IgD-negative memory B cell (primary cell): ENCODE results near the gene ARHGAP22. TPM values are rescaled to one million over a fixed set of nuclear protein-coding genes. Genes with fewer than 3 reads are reported as not detected.
A peak's percentile ranks its signal among the peaks of the same experiment; 100 is the strongest.

Source experiments
- H3K27ac Mint-ChIP-seq, 3 donors: one replicate each; pipeline ENCODE4 v1.8.0; 2020 to 2022; ENCODE audit warnings: mild to moderate bottlenecking in 3 of 3, mixed read lengths in 3 of 3, moderate library complexity in 1 of 3
- H3K27me3 Mint-ChIP-seq: one replicate; pipeline ENCODE4 v1.8.0; 2021; ENCODE audit warnings: mixed read lengths
- H3K36me3 Mint-ChIP-seq: one replicate; pipeline ENCODE4 v1.8.0; 2020; ENCODE audit warnings: mild to moderate bottlenecking, mixed read lengths
- H3K4me1 Mint-ChIP-seq, 3 donors: one replicate each; pipeline ENCODE4 v1.8.0; 2020 to 2022; ENCODE audit warnings: mixed read lengths in 3 of 3, mild to moderate bottlenecking in 1 of 3
- H3K4me3 Mint-ChIP-seq, 4 donors: one replicate each; pipeline ENCODE4 v1.8.0; 2020 to 2022; ENCODE audit warnings: mild to moderate bottlenecking in 4 of 4, mixed read lengths in 4 of 4, moderate library complexity in 3 of 4
- H3K9me3 Mint-ChIP-seq, 3 donors: one replicate each; pipeline ENCODE4 v1.8.0; 2020 to 2021; ENCODE audit warnings: mixed read lengths in 3 of 3, mild to moderate bottlenecking in 1 of 3
- polyA plus RNA-seq: library from polyadenylated mRNA; unstranded; fragments of 300-500 nt; fragmentation: Illumina TruSeq; gene quantifications from one replicate; pipeline ENCODE4 v1.2.3, GENCODE V29; 2021

ARHGAP22 gene
- polyA plus RNA-seq, 1 donor from 2014 or later, result 0.64 TPM

GRCh38 chr10:48411510-48411909, 193.4 kb downstream of the ARHGAP22 start:
- Mint-ChIP-seq H3K4me3 (no peak overlapping the region), H3K9me3 (peaks cover 0 to 4% (median 2%) of the 10 kb centered on the region in 3 donors), H3K4me1 (no peaks in the 10 kb centered on the region), H3K27me3 (no peaks in the 10 kb centered on the region), H3K36me3 (peaks cover 28% of the 10 kb centered on the region), H3K27ac (no peak overlapping the region)

GRCh38 chr10:48410503-48410902, 194.4 kb downstream of the ARHGAP22 start:
- Mint-ChIP-seq H3K4me1 (no peaks in the 10 kb centered on the region), H3K27ac (no peak overlapping the region), H3K4me3 (no peak overlapping the region), H3K9me3 (peaks cover 0 to 4% (median 2%) of the 10 kb centered on the region in 3 donors), H3K27me3 (no peaks in the 10 kb centered on the region), H3K36me3 (peaks cover 32% of the 10 kb centered on the region)

DNA sequence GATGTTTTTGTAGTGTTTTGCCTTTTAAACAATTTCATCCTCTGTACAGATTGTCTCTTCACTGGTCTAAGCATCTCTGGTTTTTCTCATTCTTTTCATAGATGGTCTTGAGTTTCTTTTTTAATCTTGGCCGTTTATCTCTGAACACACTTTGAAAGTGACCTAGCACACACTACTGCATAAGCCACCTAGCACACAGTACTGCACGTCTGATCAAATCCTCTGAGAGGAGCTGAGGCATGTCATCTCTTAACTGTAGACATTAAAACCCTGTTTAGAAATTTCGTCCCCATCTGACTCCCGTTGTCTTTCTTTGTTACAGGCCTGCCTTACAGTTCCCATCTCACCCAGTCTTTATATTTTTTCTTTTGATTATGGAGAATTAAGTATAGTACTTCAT, 198.2 kb downstream of the ARHGAP22 start:
- Mint-ChIP-seq H3K4me1 (no peaks in the 10 kb centered on the region), H3K27me3 (no peaks in the 10 kb centered on the region), H3K9me3 (peaks cover 0 to 2% (median 0%) of the 10 kb centered on the region in 3 donors), H3K27ac (no peak overlapping the region), H3K4me3 (no peak overlapping the region), H3K36me3 (peaks cover 19% of the 10 kb centered on the region)

GRCh38 chr10:48406204-48406603, 198.7 kb downstream of the ARHGAP22 start:
- no peak overlapping the region for H3K4me3 Mint-ChIP-seq
- H3K27me3 Mint-ChIP-seq, result no peaks in the 10 kb centered on the region
- no peak overlapping the region for H3K27ac Mint-ChIP-seq
- peaks cover 0 to 2% (median 0%) of the 10 kb centered on the region in 3 donors for H3K9me3 Mint-ChIP-seq
- no peaks in the 10 kb centered on the region for H3K4me1 Mint-ChIP-seq
- peaks cover 15% of the 10 kb centered on the region for H3K36me3 Mint-ChIP-seq

DNA sequence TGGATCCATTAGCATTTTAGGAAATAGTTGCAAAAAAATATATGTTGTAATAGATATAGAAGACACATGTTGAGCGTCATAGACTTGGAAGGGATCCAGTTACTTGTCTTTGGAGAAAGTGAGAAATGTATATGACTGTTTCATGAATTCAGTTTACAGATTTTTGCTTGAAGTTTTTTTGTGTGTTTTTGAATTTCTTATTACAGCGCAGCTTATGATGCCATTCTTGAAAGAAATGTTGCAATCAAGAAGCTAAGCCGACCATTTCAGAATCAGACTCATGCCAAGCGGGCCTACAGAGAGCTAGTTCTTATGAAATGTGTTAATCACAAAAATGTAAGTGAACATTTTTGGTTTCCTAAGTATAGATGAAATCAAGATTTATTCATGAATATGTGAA, 200.2 kb downstream of the ARHGAP22 start:
- no peaks in the 10 kb centered on the region for H3K27me3 Mint-ChIP-seq
- no peak overlapping the region for H3K27ac Mint-ChIP-seq
- peaks cover 4% of the 10 kb centered on the region for H3K36me3 Mint-ChIP-seq
- no peaks in the 10 kb centered on the region for H3K9me3 Mint-ChIP-seq
- no peak overlapping the region for H3K4me3 Mint-ChIP-seq
- H3K4me1 Mint-ChIP-seq, result peaks cover 0 to 10% (median 0%) of the 10 kb centered on the region in 3 donors

DNA sequence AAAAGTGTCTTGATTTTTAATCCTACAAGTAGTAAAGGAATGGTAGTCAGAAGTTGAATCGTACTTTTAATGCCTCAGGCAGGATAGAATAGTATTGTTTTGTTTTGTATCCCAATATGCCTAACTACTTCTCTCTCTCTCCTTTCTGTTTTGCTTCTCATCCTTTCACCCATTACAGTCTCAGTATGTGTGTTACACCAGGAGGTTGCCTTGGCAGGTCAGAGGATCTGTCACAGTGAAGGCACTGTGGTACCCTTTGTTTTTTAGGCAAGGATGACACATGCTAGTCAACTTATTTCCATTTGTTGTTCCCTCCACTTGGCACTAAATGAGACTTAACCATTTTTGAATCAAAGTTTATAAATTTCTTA, 204.0 kb downstream of the ARHGAP22 start:
- Mint-ChIP-seq H3K9me3 (no peaks in the 10 kb centered on the region), H3K27me3 (no peaks in the 10 kb centered on the region), H3K36me3 (no peaks in the 10 kb centered on the region), H3K27ac (no peak overlapping the region), H3K4me1 (peaks cover 6 to 15% (median 14%) of the 10 kb centered on the region in 3 donors), H3K4me3 (no peak overlapping the region)

- H3K27me3 Mint-ChIP-seq, result no peaks in the 10 kb centered on the region
- no peaks in the 10 kb centered on the region for H3K36me3 Mint-ChIP-seq
- H3K4me1 Mint-ChIP-seq, result peaks cover 6 to 15% (median 15%) of the 10 kb centered on the region in 3 donors
- H3K27ac Mint-ChIP-seq, result peak overlapping the region in 1 of 3 donors; percentile 41
- H3K4me3 Mint-ChIP-seq, result peak overlapping the region in 1 of 4 donors; percentile 40
- H3K9me3 Mint-ChIP-seq, result no peaks in the 10 kb centered on the region
Observed at GRCh38 chr10:48400129-48400849, 204.6 kb downstream of the ARHGAP22 start.

DNA sequence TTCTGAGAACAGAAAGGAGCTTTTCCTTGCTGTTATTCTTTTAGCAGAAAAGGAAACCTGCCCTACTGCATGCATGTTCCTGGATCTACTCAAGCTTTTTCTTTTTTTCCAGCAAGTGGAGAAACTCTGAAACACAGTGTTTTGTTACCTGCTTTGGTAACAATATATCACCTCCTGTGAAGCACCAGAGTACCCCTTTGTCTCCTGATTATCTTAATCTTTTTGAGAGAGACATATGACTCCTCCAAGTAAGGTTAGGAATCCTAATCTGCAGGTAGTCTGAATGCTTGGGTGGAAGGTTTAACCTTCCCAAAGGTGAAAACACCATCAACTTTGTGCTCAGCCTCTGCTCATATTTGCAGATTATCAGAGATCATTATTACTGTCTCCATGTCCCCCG, 205.3 kb downstream of the ARHGAP22 start:
- Mint-ChIP-seq H3K4me1 (peaks cover 6 to 15% (median 15%) of the 10 kb centered on the region in 3 donors), H3K9me3 (no peaks in the 10 kb centered on the region), H3K36me3 (no peaks in the 10 kb centered on the region), H3K27ac (no peak overlapping the region), H3K4me3 (no peak overlapping the region), H3K27me3 (no peaks in the 10 kb centered on the region)

GRCh38 chr10:48399056-48399541, 205.8 kb downstream of the ARHGAP22 start:
- no peak overlapping the region for H3K4me3 Mint-ChIP-seq
- no peaks in the 10 kb centered on the region for H3K36me3 Mint-ChIP-seq
- no peak overlapping the region for H3K27ac Mint-ChIP-seq
- no peaks in the 10 kb centered on the region for H3K9me3 Mint-ChIP-seq
- H3K27me3 Mint-ChIP-seq, result no peaks in the 10 kb centered on the region
- peaks cover 6 to 15% (median 15%) of the 10 kb centered on the region in 3 donors for H3K4me1 Mint-ChIP-seq

DNA sequence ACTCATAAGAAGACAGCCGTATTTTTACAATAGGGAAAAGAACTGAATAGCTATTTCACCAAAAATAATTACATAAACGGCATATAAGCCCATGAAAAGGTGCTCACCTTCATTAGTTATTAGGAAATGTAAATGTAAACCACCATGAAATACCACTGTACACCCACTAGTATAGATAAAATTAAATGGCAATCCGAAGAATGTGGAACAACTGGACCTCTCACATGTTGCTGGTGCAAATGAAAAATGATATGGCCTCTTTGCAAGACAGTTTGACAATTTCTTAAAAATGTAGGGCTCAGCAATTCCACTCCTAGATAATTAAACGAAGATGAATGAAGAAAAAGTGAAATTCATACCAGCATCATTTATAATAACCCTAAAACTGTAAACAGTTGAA, 206.6 kb downstream of the ARHGAP22 start:
- no peak overlapping the region for H3K27ac Mint-ChIP-seq
- H3K4me1 Mint-ChIP-seq, result peaks cover 6 to 15% (median 15%) of the 10 kb centered on the region in 3 donors
- H3K4me3 Mint-ChIP-seq, result no peak overlapping the region
- no peaks in the 10 kb centered on the region for H3K27me3 Mint-ChIP-seq
- no peaks in the 10 kb centered on the region for H3K9me3 Mint-ChIP-seq
- H3K36me3 Mint-ChIP-seq, result no peaks in the 10 kb centered on the region

Other genes with a start within 250 kb of the ARHGAP22 start
- 78.7 TPM for gene WDFY4, start 79.8 kb upstream of the ARHGAP22 start, polyA plus RNA-seq